GM19372 (cell line): ENCODE data around the gene PLP1.
"Not testable (repeated sequence)": the region's sequence is repeated elsewhere in the genome, so short reads cannot be mapped to it uniquely, and the experiment has no call there.

Experiments
- ATAC-seq: cut with Tn5 transposase; IDR thresholded peaks from one replicate; pipeline ENCODE4 v1.9.1; 2021; ENCODE audit warnings: mild to moderate bottlenecking, low read depth, moderate library complexity; ENCODE audit not compliant: unreplicated experiment

The PLP1 gene

GRCh38 chrX:103780336-103781061 lies 3.9 kb downstream of the PLP1 start:
- ATAC-seq = no peak

GRCh38 chrX:103781062-103781402 lies 4.4 kb downstream of the PLP1 start:
- ATAC-seq = no peak

- no peak for ATAC-seq
Observed at GRCh38 chrX:103781706-103782105, 5.1 kb downstream of the PLP1 start.

GRCh38 chrX:103782640-103783039 lies 6.0 kb downstream of the PLP1 start:
- no peak for ATAC-seq

- no peak for ATAC-seq
Observed at GRCh38 chrX:103783196-103783595, 6.6 kb downstream of the PLP1 start.

GRCh38 chrX:103783971-103784370 lies 7.3 kb downstream of the PLP1 start:
- no peak for ATAC-seq

GRCh38 chrX:103789004-103789403 lies 12.4 kb downstream of the PLP1 start:
- ATAC-seq = peak; percentile 53

GRCh38 chrX:103791228-103791627 lies 14.6 kb downstream of the PLP1 start:
- no peak for ATAC-seq

- ATAC-seq = no peak
Observed at GRCh38 chrX:103791826-103792485, 15.3 kb downstream of the PLP1 start.

- ATAC-seq = no peak
Observed at GRCh38 chrX:103792916-103793544, 16.4 kb downstream of the PLP1 start.

- ATAC-seq = no peak
Observed at GRCh38 chrX:103793545-103793940, 16.9 kb downstream of the PLP1 start.

GRCh38 chrX:103794119-103794518 lies 17.5 kb downstream of the PLP1 start:
- no peak for ATAC-seq

GRCh38 chrX:103797691-103798090 lies 21.1 kb downstream of the PLP1 start:
- no peak for ATAC-seq

- no peak for ATAC-seq
Observed at GRCh38 chrX:103800318-103800717, 23.7 kb downstream of the PLP1 start.

- no peak for ATAC-seq
Observed at GRCh38 chrX:103805860-103806259, 29.2 kb downstream of the PLP1 start.

- ATAC-seq = no peak
Observed at GRCh38 chrX:103806862-103807474, 30.3 kb downstream of the PLP1 start.

- ATAC-seq = no peak
Observed at GRCh38 chrX:103811858-103812257, 35.2 kb downstream of the PLP1 start.

- ATAC-seq = not testable (repeated sequence)
Observed at GRCh38 chrX:103817101-103817500, 40.5 kb downstream of the PLP1 start.

GRCh38 chrX:103817502-103817901 lies 40.9 kb downstream of the PLP1 start:
- no peak for ATAC-seq

GRCh38 chrX:103818842-103819619 lies 42.4 kb downstream of the PLP1 start:
- no peak for ATAC-seq

- not testable (repeated sequence) for ATAC-seq
Observed at GRCh38 chrX:103820802-103821201, 44.2 kb downstream of the PLP1 start.
